ENCODE data around the gene HDAC9.

The HDAC9 gene

DNA sequence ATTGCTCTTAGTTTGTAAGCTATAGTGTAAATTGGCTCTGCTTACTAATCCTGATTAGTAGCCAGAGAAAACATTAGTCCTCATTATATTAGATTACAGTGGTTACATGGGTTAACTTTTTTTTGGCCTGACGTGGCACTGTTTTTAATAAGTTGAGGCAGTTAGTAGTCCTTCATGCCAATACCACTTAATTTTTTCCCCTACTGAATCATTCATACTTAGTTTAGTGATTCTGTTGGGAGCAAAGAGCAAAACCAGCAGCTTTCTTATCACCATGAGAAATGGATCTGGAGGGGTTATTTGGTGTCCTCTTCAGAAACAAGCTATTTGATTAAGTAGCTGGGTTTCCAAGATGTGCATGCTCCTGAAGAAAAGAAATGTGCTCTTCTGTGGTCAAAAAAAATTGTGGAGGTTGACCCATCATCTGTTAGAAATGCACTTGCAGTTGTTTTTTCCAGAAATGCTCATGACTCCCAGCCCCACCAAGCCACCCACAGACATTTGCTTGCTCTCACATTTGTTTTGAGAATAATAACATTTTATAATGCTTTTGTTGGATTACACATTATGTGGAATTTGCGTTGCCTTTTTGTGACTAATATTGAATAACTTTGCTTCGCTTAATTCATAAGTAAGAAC is 258.5 kb downstream of the HDAC9 start:
- no peak for DNase-seq

DNA sequence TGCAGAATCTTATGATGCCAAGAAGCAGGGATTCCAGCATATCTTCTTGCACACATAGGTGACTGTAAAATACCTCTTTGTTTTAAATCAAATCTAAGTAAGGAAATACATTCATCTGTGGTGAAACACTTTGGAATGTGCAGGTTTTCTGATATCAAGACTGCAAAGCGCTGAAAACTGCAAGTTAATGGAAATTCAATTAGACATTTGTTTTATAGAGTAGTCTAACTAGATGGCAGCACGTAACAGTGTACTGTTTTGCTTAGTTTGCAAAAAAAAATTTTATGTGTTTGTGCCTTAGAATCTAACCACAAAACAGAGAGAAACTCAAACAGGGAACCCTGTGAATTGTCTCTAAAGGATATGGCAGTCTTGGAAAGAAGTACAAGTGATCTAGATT is 259.2 kb downstream of the HDAC9 start:
- no peak for DNase-seq

DNA sequence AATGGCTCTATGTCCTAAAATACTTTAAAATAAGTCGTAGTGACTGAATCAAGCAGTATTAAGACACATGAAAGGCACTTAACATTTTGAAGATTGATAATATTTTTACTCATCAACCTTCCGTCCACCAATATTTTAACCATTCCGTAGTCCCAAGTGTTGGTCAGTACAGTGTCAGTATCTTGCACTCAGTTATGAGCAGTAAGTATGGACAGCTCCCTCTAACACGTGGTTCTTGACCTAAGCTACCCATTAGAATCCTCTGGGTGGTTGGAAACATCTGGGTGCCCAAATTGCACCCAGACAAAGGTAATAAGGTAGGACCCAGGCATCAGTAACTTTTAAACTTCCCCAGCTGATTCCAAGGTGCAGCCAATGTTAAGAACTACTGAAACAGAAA is 260.2 kb downstream of the HDAC9 start:
- DNase-seq = no peak

DNA sequence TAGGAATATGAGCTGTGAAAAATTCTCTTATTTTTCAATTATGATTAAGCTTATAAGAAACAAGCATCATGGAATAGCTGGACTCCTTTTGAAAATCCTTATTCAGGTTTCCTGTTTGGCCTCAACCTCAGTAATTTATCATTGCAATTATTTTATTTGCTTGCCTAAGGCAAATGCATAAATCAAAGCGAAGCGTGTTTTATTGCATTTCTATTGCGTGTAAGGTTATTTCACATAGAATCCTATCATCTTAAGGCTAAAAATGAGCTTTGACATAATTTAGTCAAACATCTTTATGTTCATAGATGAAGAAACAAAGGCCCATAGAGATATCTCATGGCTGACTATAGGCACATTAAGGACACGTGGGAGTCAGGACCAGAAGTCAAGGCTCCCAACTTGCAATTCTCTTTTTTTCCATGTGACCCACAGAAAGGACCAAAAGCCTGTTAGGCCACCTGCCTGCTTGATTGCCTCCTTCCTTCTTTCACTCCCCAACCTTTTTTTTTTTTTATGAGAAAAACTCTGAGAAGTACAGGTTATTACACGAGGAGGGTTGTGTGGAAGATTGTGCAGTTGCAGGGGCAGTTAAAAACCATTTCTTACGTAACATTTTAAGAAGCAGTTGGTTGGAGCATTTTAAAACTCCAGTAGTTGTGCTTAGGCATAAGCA is 261.0 kb downstream of the HDAC9 start:
- DNase-seq = no peak

DNA sequence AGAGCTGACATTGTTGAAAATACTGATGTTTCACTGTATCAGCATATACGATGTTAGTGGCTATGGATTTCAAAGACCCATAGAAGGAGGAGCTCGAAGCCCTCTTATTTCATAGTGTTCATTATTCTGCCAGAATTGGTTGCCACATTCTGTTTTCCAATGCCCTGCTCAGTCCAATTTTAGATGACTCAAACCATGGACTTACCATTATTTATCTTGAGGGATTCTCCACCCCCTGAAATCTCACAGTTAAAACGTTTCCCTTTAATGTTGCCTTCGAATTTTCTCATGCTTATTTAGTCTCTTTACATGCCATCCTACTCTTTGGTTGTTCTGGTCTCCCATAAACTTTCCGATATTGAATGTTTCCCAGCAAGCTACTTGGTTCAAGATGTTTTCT is 264.5 kb downstream of the HDAC9 start:
- no peak for DNase-seq

DNA sequence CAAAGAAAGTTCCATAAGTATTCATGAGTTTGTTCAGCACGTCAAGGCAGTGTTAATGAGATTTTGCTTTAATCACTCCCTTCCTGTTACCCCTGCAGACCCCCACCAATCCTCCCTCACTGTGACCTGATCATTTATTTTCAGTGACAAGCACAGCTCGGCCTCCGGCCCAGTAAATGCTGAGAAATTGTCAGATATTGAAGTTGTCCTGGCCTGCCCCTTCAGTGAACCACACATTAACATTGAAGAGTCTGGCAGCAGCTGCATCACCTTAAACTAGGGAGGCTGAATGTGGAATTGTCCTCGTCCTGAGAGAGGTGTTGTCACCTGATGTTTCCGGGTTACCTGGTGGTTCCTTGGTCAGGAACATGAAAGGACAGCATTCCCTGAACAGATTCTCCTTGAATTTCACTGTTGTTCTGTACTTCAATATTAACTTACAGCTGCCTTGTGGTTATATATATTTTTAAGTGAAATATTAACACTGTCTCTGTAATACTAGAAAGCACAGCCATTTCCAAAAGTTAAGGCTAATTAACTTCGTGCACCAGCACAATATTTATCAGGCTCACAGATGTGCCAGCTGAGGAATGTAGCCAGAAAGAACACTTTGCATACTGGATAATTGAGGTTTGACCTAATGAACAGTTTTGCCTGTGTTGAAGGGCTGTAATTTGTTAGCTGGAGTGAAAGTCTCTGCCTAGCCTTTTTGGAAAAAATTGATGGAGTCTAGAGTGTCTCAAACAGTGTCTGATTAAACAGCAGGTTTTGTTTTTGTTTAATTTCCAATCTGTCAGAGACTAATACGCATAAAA is 265.3 kb downstream of the HDAC9 start:
- no peak for DNase-seq

DNA sequence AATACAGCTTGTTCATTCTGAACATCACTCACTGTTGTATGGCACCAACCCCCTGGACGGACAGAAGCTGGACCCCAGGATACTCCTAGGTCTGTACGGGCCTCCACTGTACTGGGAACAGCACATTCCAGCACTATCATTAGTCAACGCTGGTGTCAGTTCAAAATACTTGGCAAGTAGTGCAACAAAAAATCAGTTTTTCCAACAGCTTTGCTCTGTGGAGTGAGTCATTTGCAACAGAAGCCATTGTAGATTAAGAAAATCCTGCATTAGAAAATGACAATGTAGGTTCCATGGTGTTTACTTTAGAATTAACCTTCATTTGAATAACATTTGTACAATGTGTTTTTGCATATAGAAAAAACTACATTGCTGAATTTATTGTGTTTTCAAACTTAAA is 266.6 kb downstream of the HDAC9 start:
- no peak for DNase-seq

DNA sequence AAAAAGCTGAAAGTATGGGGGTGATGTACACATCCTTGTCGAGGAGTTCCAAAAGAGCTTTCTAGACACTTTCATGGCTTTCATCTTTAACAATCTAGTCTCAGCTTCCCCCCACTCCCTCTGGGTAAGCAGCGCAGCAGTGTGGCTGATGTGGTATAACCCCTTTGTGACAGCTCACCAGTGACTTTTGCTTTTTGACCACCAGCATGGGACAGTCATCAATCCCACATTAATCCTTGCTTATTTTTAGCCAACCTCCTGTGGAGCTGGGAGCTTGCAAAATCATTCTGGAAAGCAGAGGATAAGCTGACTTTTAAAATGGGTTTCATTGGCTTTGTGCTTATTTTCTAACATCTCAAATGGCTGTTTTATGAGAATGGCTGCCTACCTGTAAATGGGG is 272.7 kb downstream of the HDAC9 start:
- no peak for DNase-seq

DNA sequence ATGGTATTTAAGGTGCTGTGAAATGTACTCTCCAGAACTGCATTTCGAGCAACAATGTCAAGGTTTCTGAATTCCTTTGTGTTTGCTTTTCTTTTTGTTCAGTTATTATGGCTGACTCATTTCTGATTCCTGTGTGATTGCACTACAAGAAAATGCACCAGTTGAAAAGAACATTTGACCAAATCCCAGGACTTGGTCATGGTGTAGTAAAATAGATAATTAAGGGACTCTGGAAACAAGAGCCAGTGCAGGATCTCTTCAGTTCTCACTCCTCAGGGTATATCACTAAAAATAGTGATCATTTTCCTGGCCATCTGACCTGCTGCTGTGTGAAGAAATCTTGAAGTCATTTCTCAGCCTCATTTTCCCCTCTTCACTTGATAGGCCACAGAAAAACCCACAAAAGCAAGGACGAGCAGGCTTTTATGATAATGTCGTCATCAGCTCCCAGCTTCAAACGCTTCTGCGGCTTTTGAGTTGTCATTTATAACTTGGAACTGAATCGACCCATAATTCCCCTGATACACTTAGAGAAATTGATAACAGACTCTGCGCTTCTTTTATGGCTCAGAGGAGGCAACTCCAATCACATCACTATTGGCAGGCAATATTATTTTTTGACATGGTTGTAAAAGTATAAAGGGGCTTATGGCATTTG is 274.7 kb downstream of the HDAC9 start:
- no peak for DNase-seq

DNA sequence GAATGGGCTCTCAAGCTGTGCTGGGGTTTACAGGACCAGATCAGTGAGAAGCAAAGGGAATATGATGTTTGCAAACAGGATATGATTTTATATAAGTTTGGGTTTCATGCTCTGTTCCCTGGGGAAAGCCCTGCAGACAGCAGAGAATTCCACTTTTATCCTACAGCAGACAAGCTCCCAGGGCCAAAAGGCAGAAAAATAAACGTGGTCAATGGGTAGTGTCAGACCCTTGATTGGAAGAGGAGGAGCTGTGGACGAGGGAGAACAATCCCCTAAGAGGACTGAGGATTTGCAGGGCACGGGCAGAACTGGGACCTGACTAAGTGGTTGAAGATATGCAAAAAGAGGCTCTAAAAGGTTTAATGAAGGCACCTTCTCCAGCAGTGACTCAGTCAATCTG is 275.3 kb downstream of the HDAC9 start:
- DNase-seq = no peak

DNA sequence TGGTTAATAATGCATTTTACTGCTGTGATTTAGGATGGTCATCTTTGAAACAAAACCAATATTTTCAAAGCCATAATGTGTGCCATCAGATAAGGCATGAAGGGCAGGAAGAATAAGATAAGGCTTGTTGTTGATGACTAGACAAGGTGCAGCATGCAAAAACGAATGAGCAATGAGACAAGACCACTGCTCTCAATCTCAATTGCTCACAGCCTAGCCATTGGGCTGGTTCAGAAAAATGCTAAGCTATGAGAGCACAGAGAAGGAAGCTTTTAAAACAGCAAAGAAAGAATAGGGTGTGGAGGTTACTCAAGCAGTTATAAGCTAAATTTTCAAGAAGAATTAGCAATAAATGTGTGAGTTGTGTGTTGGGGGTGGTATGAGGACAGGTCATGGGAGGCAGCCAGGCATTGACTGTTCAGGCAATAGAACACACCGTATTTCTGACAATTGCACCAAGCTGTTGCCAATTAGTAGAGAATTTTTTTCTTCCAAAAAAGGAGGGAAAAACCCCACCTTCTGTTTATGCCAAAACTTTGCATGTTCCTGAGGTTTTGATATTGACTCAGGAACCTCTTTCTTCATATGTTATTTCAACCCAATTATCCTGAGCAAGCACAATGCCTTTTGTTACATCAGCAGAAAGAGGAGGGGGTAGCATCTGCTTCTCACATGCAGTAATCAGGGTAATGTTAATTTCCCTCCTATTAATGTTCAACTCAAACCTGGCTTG is 276.5 kb downstream of the HDAC9 start:
- DNase-seq = no peak

DNA sequence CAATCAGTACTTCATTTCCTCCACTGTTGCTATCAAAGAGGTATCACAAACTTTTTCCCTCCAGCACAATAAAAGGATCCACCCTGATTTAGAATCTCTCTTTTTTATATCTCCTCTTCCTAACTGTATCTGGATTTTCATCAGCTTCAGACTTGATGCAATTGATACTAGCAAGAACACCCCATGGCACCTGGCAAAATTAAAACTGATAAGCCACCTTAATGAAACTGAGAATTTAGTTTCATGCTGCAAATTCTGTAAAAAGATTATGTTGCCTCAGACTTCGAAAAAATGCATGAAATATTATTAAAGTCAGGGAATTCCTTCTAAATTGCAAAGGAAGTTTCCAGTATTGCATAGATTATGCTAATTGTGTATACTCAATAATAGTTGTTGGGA is 277.0 kb downstream of the HDAC9 start:
- DNase-seq = no peak

DNA sequence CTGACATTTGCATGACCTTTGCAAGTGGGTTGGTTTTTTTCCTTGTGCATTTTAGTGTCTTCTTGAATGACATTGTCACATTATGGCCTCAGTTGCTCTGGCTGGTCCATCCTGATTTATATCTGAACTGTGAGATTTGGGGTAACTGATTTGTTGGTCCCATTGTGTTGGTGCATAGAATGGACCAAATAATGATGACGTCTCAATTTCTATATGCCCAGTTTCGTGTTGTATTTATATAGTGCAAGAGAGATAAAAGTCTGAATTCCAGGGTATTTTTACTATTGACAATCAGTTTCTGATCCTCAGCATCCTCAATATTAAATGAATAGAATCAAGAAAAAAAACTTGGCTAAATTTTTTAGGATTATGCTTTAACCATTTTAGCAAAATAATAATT is 281.8 kb downstream of the HDAC9 start:
- no peak for DNase-seq

DNA sequence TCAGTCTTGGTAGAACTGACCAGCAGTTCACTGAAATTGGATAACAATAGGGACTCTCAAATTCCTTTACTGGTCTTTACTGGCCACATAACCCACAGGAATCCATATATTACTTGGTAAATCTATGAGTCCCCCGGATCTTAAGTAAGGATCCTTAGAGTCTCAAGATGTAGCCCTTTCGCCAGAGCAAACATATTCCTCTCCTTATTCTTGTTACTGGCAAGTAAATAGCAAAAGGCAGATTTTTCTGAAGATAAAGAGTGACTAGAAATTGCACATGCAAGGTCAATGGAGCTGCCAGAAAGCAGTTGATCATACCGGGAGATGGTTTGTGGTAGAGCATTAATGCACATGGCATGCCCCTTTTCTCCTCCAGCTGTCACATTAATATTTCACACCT is 283.0 kb downstream of the HDAC9 start:
- no peak for DNase-seq

DNA sequence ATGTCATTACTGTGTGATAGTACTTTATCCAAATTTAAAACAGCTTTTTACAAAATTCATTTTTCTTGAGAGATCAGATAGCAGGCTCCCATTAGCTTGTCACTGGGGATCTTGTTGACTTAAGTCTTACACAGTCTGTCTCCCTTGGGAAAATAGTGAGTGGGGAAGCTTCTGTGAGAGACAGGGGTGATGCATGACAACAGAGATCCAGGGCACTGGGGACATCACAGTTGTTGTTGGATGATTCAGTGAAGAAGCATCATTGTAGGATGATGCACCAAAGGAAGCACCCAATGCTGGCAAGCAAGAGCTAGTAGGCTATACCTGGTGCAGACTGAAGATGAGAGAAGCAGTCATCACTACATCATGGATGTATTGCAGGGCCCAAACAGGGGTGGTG is 284.7 kb downstream of the HDAC9 start:
- no peak for DNase-seq

DNA sequence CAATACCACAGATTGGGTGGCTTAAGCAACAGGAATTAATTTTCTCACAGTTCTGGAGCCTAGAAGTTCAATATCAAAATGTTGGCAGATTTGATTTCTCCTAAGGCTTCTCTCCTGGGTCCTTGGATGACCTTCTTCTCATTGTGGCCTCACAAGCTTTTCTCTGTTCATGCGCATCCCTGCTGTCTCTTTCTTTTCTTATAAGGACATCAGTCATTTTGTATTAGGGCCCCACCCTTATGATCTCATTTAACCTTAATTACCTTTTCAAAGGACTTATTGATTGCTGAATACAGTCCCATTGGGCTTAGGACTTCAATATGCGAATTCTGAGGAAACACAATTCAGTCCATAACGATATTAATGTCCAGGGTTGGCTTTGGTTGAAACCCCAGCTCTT is 285.4 kb downstream of the HDAC9 start:
- no peak for DNase-seq

DNA sequence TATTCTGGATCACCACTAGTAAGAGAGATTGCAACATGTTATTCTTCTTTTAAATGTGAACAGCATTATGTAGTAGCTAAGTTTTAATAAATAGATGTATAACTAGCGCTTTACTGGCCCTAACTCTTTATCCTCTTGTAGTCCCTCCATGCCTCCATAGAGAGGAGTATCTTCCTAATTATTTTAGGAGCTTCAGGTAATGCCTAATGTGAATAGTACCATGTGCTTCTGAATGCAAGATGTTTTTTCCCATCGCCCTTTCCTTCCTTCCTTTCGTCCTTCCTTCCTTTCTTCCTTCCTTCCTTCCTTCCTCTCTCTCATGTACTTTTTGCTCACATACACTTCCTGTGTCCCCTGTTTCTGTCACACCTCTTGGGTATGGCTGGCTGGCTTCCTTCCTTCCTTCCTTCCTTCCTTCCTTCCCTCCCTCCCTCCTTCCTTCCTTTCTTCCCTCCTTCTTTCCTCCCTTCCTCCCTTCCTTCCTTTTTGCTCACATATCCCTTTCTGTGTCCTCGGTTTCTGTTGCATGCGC is 290.7 kb downstream of the HDAC9 start:
- DNase-seq = no peak

DNA sequence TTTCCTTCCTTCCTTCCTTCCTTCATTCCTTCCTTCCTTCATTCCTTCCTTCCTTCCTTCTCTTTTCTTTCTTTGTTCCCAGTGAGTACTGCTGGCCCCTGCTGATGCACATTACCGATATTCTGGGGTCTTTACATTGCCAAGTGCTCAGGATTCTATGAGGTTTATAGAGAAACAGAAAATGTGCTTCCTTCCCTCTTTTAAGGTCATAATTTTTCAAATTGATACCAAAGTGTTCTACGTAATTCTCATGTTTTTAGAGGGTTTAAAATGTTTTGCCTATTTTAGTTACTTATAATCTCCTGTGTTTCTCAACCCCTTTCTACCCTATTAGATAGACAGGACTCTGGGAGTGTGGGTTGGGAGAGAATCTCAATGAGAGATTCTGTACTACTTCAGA is 291.2 kb downstream of the HDAC9 start:
- DNase-seq = no peak

DNA sequence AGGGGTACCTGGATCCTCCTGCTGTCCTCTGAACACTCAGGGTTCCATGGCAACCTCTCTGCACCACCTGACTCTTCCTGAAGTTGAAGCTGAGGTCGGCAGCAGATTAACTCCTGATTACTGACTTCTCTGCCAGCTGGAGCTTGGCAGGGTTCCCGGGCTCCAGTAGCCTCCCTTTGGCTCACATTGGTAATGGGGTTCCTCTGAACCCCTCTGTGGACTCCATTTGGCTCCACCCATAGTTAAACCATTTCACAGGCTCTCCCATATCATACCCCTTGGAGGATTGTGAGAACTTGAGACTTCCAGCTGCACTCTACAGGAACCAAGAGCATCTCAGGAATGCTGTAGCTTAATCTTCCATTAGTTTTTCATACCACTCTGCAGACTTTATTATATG is 292.5 kb downstream of the HDAC9 start:
- DNase-seq = no peak

DNA sequence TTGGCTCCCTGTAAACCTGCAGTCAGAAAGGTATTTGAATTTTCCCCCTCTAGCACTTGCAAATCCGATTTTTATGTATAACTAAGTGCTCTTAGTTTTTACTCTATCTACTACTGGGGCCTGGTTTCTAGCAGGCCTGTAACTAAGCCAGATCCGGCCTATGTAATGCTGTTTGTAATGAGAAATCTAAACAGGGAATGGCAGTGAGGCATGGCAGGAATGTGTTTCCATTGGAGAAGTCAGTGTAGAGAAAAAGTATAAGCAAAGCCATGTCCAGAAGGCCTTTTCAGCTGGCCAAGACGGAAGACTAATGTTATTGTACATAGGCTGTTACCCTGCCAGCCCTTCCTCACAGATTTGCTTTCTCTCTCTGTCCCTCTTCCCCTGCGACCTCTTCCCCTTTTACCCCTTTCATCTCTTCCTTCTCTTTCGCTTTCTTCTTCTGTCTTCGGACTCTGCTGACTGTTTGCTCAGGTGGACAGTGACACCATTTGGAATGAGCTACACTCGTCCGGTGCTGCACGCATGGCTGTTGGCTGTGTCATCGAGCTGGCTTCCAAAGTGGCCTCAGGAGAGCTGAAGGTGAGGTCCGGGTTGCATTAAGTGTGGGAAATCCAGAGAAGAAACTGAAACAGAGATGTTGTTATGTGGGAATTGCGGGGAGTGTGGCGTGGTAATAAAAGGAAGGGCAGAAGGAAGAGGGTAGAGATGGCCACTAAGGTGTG is 297.5 kb downstream of the HDAC9 start:
- no peak for DNase-seq

DNA sequence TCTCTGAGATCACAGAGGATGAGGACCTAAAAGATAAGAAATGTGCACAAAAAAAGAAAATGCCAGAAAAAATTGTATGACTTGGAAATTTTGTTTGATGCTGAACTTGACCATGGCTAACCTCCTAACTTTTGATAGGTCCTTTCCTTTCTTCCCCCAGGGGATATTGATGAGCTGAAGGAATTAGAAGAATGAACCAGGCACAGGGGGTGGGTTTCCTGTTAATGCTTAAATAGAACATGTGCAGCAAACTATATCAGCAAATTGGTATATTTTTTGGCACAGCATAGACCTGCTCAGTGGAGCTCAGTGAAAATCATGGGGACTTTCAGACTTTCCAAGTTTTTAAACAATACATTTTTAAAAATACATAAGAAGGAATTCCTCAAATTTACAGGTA is 300.7 kb downstream of the HDAC9 start:
- no peak for DNase-seq

Data from NCI-H345 (cell line).